HL-60 (cell line): ENCODE measurements around the gene PCSK9.

Experiments used
- DNase-seq, 2 experiments: peaks; one replicate each; pipeline ENCODE4 v3.0.0-alpha.2; 2010 to 2020; ENCODE audit warnings: low read depth in 1 of 2, low spot score in 1 of 2
- H3K27ac ChIP-seq: fragments of 250-450 bp; sonication (Bioruptor Pico); replicated peaks from 2 replicates; pipeline ENCODE4 v1.5.1; 2020; ENCODE audit warnings: mild to moderate bottlenecking, moderate library complexity
- H3K27me3 ChIP-seq: fragments of 250-450 bp; sonication (Bioruptor Pico); 2 replicates; pipeline ENCODE4 v1.5.1; 2021; ENCODE audit warnings: mild to moderate bottlenecking, moderate library complexity; ENCODE audit not compliant: insufficient read depth, poor library complexity, severe bottlenecking
- H3K4me3 ChIP-seq: replicated peaks from 2 replicates; pipeline ENCODE4 v1.5.1; 2011; ENCODE audit warnings: mild to moderate bottlenecking, control low read depth, low read length; ENCODE audit not compliant: insufficient read depth
- GABPA ChIP-seq: IDR thresholded peaks from 2 replicates; pipeline ENCODE4 v1.6.1; 2012; ENCODE audit warnings: low read depth
- POLR2AphosphoS5 ChIP-seq: IDR thresholded peaks from 2 replicates; pipeline ENCODE4 v1.6.1; 2012; ENCODE audit warnings: low read depth
- SPI1 ChIP-seq: IDR thresholded peaks from 2 replicates; pipeline ENCODE4 v1.6.1; 2012; ENCODE audit warnings: low read depth, mild to moderate bottlenecking, borderline replicate concordance
- TF ChIP-seq, protein P1 (sequence below): IDR thresholded peaks from 2 replicates; pipeline ENCODE4 v1.6.1; 2012; ENCODE audit warnings: low read depth; ENCODE audit not compliant: insufficient replicate concordance
- TF ChIP-seq, protein P2 (sequence below): IDR thresholded peaks from one replicate; pipeline ENCODE4 v1.5.1; 2011; ENCODE audit warnings: low read length, control low read depth, inconsistent platforms; ENCODE audit not compliant: insufficient read depth

PCSK9 gene

DNA sequence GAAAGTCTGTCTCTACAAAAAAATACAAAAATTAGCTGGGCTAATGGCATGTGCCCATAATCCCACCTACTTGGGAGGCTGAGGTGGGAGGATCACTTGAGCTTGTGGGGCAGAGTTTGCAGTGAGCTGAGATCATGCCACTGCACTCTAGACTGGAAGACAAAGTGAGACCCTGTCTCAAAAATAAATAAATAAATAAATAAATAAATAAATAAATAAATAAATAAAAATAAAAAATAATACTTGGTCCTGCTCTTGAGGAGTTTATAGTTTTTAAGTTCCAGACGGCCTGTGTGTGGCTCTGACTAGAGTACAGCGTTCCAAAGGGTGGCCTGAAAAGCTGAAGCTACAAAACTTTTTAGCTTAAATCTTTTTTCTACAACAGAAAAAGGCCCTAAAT lies 35.1 kb downstream of the PCSK9 start:
- DNase-seq: no peak
- Histone ChIP-seq H3K27me3 (no peaks in the 10 kb centered on the region), H3K4me3 (no peak overlapping the region), H3K27ac (no peak overlapping the region)
- TF ChIP-seq SPI1 (no peak), GABPA (no peak), POLR2AphosphoS5 (no peak)
- TF ChIP-seq, protein P1, sequence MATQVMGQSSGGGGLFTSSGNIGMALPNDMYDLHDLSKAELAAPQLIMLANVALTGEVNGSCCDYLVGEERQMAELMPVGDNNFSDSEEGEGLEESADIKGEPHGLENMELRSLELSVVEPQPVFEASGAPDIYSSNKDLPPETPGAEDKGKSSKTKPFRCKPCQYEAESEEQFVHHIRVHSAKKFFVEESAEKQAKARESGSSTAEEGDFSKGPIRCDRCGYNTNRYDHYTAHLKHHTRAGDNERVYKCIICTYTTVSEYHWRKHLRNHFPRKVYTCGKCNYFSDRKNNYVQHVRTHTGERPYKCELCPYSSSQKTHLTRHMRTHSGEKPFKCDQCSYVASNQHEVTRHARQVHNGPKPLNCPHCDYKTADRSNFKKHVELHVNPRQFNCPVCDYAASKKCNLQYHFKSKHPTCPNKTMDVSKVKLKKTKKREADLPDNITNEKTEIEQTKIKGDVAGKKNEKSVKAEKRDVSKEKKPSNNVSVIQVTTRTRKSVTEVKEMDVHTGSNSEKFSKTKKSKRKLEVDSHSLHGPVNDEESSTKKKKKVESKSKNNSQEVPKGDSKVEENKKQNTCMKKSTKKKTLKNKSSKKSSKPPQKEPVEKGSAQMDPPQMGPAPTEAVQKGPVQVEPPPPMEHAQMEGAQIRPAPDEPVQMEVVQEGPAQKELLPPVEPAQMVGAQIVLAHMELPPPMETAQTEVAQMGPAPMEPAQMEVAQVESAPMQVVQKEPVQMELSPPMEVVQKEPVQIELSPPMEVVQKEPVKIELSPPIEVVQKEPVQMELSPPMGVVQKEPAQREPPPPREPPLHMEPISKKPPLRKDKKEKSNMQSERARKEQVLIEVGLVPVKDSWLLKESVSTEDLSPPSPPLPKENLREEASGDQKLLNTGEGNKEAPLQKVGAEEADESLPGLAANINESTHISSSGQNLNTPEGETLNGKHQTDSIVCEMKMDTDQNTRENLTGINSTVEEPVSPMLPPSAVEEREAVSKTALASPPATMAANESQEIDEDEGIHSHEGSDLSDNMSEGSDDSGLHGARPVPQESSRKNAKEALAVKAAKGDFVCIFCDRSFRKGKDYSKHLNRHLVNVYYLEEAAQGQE: no peak
- TF ChIP-seq, protein P2, sequence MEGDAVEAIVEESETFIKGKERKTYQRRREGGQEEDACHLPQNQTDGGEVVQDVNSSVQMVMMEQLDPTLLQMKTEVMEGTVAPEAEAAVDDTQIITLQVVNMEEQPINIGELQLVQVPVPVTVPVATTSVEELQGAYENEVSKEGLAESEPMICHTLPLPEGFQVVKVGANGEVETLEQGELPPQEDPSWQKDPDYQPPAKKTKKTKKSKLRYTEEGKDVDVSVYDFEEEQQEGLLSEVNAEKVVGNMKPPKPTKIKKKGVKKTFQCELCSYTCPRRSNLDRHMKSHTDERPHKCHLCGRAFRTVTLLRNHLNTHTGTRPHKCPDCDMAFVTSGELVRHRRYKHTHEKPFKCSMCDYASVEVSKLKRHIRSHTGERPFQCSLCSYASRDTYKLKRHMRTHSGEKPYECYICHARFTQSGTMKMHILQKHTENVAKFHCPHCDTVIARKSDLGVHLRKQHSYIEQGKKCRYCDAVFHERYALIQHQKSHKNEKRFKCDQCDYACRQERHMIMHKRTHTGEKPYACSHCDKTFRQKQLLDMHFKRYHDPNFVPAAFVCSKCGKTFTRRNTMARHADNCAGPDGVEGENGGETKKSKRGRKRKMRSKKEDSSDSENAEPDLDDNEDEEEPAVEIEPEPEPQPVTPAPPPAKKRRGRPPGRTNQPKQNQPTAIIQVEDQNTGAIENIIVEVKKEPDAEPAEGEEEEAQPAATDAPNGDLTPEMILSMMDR: no peak

DNA sequence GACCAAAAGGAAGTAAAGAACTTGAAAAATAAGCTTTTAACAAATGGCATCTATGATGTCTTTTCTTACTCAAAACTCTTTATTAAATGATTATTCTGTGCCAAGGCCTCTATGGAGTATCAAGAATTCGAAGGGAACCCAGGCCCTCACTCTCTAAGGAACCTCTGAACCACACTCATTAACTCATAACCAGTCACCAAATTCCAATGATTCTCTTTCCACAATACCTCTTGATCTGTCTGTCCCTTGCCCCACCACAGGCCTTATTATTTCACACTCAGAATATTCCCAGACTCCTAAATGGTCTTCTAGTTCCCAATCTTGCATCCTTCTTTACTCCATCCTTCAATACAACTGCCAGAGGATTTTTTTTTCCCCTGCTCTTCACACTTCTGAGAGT lies 37.0 kb downstream of the PCSK9 start:
- DNase-seq: no peak
- H3K4me3 ChIP-seq: no peak overlapping the region
- TF ChIP-seq, protein P2: no peak
- TF ChIP-seq SPI1: no peak
- TF ChIP-seq POLR2AphosphoS5: no peak
- TF ChIP-seq, protein P1: no peak
- no peak for TF ChIP-seq GABPA
- H3K27me3 ChIP-seq: no peaks in the 10 kb centered on the region
- H3K27ac ChIP-seq: no peak overlapping the region

DNA sequence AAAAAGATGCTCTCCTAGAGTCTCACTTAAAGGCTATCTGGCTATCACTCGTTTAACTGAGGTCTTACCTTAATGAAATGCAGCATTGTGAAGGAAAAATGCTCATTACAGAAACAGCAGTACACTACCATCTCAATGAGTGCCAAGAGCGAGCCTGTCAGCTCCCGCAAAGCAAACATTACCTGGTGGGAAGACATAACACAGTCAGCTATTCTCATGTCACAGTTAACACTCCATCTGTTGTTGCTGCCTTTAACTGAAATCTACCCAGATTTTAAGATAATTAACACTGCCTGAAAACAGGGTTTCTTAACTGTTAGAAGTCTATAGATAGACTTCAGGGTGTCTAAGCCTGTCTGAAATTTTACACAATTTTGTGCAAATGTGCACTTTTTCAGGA lies 39.1 kb downstream of the PCSK9 start:
- DNase-seq: no peak
- TF ChIP-seq POLR2AphosphoS5 (no peak), SPI1 (no peak), GABPA (no peak)
- TF ChIP-seq, protein P1: no peak
- TF ChIP-seq, protein P2: no peak
- no peaks in the 10 kb centered on the region for H3K27me3 ChIP-seq
- H3K4me3 ChIP-seq: no peak overlapping the region
- H3K27ac ChIP-seq: no peak overlapping the region
